ENCODE results near the gene CSNK2A2. TPM values are rescaled to one million over a fixed set of nuclear protein-coding genes. Genes with fewer than 3 reads are reported as not detected.

CSNK2A2 gene
- polyA plus RNA-seq, 12 donors = 61.2 to 209 (median 90.9) TPM

DNA sequence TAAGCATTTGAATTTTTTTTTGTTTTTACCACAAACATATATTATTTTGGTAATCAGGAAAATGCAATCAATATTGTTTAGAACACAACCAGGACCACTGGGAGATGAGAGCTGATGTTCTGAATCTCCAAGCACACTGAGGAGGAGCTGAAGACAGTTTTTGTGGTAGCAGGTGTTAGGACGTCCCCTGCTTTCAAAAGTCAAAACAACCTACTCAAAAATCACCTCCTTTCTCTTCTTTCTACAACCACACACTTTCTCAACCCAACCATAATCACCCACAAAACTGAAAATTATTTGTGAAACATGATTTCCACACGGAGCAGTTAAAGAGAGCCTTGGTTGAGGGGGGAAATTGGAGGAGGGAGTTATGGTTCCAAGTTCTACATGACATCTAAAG, 42.1 kb downstream of the CSNK2A2 start:
- DNase-seq = no peak

DNA sequence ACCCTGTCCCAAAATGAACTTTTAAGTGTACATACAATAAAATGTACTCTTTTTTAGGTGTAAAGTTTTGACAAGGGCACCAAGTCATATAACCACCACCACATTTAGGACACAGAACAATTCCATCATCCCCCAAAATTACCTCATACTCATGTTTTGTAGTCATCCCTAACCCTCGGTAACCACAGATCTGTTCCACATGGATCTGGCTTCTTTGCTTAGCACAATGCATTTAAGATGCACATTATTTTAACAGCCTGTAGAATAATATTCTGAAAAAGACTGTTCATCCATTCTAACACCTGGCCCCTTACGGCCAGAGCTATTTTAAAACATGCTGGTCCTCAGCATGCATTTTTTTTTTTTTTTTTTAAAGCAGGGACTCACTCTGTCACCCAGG, 43.6 kb downstream of the CSNK2A2 start:
- no peak for DNase-seq

DNA sequence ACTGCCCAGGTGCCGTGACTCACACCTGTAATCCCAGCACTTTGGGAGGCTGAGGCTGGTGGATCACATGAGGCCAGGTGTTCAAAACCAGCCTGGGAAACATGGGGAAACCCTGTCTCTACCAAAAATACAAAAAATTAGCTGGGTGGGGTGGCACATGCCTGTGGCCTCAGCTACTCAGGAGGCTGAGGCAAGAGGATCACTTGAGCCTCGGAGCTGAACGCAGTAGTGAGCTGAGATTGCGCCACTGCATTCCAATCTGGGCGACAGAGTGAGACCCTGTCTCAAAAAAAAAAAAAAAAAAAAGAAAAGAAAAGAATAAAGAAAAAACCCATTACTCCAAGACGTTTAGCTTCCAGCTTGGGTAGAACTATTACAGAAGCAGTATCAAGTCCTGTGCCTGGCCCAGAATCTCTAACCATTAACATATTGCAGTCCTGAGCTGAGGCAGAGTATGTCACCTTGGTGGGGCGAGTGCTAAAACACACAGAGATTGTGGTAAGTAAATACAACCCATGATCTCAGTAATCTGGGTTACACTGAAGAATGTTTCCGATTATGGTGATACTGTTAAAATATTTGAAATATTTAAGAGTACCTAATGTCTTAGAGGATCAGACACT, 45.5 kb downstream of the CSNK2A2 start:
- DNase-seq = no peak

DNA sequence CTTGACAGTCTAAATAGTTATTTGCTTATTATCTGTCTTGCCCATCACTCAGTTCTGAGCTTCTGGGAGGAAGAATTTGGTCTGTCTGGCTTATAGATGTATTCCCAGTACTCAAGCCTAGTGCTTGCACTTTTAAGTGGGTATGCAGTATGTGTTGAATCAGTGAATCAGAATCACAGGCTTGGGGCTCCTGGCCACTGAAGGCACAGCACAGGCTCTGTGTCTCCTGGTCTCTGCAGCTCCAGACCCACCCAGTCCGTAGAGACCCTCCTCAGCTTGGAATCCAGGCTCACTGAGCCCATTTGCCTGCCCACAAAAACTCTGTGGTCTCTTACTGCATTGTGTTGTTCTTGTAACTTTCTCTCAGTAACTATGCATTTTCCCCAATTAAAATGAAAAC, 49.4 kb downstream of the CSNK2A2 start:
- DNase-seq = no peak

DNA sequence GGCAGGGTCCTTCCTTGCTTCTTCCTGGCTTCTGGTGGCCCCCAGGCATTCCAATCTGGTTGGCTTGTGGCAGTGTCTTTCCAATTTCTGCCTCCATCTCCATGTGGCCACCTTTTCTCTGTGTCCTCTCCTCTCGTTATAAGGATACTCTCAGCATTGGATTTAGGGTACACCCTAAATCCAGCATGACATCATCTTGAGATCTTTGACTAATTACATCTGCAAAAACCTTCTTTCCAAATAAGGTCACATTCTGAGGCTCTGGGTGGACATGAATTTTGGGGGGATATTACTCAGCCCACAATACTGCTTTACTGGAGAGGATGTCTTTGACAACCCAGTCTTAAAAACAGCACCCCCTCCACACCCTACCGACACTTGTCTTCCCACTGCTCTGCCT, 49.8 kb downstream of the CSNK2A2 start:
- DNase-seq = no peak

DNA sequence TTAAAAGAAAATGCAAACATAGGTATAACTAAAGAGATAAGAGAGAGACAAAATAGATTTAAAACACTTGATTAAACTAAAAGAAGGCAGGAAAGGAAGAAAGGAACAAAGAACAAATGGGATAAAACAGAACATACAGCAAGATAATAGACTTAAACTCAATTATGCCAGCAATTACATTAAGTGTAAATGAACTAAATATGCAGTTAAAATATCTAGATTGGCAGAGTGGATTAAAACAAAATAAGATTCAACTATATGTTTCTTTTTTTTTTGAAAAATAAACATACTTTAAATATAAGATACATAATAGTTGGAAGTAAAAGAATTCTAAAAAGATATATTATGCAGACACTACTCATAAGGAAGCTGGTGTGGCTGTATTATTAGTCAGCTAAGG, 59.1 kb downstream of the CSNK2A2 start:
- DNase-seq = no peak

DNA sequence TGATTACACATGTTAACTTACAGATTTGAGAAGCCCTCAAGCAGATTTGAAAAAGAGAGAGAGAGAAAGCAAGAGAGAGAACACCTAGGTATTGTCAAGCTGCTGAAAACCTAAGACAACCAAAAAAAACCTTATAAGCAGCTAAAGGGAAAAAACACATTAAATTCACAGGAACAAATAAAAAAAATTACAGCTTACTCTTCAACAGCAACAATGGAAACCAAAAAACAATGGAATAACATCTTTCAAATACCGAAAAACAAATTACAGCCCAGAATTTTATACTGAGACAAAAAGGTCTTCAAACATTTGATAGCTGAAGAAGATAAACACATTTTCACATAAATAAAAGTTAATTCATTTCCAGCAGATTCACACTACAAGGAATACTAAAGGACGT, 60.3 kb downstream of the CSNK2A2 start:
- DNase-seq = no peak

DNA sequence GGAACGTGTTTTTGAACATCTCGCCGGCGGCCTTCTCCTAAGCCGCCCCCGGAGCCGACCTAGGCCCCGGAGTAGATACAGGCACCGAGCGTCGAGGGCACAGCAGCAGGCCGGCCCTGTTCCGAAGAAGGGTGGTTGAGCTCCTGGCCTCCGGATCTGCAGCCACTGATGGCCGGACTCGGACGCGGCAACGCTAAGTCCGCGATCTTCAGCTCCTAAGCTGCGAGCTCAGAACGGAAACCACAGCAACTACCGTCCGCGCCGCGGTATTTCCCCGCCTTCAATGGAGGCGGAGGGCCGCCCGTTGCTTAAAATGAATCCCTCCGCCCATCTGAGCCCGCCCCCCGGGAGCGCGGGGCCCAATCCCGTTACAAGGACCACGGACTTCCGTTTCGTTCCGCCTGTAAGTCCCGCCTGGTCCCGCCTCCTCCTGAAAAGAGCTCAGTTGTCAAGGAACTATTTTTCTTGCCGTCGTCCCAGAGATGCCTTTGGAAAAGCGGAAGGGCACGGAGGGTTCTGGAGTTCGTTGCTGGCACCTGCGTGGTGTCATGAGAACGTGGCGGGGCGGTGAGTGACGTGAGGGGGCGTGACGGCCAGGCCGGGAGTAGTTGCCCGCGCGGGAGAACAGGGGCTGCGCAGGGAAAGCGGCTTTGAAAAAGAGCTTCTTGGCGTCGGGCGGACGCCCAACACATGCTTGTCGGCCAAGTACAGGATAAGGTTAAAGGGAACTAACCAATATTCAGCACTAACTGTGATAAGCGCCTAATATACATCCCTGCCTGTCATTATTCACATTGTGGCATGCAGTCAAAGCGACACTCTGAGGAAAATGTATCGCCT, 68.6 kb downstream of the CSNK2A2 start, which contains the start of gene CFAP20:
CFAP20 (minus strand) TSS at position 285 of the 840 bp plus-strand sequence; CDS start at position 19, 266 bp downstream.
- DNase-seq = peak; percentile 98

DNA sequence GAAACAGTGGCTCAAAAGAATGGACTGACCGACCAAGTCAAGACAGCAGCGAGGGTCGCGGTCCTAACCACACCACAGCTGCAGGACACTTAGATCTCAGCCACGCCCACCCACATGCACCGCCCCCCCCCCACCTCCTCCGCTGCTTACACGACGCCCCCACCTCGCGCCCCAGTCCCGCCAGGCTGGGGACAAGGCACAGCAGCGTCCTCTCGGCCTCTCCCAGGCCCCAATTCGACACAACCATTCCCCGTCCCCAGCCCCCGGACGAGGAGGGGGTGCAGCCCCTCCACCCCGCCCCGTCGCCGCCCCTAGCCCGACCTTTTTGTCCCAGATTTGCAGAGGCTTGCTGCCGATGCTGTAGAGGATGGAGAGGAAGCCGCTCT, 69.2 kb downstream of the CSNK2A2 start:
- DNase-seq = peak; percentile 31

DNA sequence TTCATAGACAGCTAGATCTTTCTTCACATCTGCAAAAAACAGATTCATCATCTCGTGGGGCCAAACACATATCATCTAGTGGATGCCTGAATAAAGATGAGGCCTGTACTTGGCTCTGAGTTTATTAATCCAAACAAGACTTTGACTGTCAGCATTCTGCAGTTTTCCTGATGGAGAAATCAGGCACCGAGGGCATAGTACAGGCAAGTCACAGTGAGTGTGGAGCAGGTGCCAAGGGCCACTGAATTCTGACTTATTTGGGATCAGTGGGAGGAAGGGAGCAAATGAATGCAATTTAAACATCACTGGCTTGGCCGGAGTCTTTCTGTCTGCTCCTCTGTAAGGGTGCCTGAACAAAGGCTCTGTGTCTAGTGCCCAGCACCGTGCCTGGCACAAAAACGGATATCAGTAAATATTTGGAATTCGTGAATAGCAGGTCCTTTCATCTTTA, 69.7 kb downstream of the CSNK2A2 start:
- DNase-seq = no peak

DNA sequence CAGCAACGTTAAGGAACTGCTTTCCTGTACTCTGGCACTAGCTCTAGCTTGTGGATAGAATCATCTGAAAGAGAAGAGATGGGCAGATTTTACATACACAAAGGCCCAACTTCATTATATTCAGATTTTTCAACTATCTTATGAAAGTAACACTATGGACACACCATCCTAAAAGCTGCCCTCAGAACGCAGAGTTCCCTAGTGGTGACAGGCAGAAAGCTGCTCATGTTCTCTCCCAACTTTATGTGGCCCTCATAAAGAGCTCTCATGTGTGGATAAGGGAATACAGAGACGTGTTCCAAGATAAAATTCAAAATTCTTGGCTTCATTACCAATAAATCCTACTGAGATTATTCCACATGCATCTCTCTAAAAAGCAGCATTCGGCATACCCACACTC, 70.3 kb downstream of the CSNK2A2 start:
- DNase-seq = no peak

DNA sequence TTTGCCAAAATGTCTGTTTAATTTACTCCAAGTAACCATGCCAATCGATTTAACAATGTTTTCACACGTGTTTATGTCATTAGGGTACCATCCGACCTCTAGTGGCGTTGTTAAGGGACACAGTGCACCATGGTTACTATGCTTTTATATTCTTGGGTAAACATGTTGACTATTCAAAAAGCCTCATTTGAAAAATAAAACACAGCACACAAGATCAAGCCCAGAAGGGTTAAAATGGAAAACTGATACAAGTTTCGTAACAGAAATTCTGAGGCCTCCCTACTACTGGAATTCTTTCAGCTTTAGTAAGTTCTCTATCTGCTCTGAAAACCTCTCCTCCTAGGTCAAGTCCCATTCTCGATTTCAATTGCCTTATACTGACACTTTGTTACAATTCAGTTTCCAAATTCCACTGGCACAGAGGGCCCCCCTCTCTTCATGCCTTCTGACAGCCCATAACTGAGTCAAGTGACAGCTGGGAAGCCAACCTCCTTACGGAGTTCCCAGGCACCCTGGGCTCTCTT, 70.8 kb downstream of the CSNK2A2 start:
- peak; percentile 43 for DNase-seq

DNA sequence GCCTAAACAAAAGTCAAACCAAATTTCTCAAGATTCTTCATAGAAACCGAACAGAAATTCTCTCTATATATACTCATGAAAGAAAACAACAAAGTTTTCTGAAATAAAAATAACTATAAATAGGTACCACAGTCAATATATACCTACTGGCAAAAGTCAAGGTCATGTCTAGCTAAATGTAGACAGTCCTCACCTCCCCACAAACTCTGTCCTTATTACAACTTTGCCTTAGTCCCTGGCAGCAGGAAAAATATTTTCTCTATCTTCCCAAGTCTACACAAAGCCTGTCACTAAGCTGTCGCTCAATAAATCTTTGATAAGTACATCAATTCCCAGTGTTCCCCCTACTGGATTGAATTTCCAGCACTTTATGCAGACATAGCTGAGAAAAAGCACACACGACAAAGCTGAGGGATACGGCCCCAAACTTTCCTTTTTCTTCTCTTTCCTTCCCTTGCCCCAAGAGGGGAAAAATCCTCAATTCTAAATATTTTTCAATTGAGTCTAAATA, 71.4 kb downstream of the CSNK2A2 start:
- no peak for DNase-seq

DNA sequence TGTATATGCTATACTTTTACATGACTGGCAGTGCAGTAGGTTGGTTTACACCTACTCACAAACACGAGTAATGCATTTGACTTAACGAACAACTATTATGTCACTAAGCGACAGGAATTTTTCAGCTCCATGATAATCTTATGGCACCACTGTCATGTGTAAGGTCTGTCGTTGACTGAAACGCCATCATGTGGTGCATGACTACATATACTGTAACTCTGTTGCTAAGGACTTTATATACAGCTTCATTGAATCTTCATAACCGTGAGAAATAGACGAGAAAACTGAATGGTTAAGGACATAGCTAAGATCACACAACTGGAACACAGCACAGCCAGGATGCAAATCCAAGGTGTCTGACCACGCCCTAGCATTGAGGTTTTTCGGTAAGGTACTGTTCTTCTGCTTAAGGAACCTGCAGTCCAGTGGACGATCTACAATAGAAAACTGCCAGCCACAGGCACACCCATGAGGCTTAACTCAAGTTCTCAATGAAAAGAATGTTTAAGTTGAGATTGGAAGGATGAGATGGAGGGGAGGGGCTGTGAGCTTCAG, 72.0 kb downstream of the CSNK2A2 start:
- no peak for DNase-seq

DNA sequence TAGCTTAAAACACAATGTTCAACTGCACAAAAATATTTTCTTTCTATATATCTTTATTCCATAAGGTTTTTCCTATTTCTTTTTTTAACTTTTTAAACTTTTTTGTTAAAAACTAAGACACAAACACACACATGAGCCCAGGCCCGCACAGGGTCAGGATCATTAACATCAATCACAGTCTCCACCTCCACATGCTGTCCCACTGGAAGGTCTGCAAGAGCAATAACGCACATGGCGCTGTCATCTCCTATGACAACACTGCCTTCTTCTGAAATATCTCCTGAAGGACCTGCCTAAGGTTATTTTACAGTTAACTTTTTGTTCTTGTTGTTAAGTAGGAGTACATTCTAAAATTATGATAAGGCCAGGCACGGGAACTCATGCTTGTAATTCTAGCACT, 72.9 kb downstream of the CSNK2A2 start:
- no peak for DNase-seq

DNA sequence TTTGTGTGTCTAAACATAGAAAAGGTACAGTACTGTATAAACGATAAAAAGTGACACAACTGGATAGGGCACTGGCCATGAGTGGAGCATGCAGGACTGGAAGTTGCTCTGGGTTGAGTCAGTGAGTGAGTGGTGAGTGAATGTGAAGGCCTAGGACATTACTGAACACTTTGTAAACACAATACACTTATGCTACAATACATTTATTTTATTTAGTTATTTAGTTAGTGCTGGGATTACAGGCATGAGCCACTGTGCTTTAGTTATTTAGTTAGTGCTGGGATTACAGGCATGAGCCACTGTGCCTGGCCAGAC, 73.3 kb downstream of the CSNK2A2 start:
- DNase-seq = no peak

DNA sequence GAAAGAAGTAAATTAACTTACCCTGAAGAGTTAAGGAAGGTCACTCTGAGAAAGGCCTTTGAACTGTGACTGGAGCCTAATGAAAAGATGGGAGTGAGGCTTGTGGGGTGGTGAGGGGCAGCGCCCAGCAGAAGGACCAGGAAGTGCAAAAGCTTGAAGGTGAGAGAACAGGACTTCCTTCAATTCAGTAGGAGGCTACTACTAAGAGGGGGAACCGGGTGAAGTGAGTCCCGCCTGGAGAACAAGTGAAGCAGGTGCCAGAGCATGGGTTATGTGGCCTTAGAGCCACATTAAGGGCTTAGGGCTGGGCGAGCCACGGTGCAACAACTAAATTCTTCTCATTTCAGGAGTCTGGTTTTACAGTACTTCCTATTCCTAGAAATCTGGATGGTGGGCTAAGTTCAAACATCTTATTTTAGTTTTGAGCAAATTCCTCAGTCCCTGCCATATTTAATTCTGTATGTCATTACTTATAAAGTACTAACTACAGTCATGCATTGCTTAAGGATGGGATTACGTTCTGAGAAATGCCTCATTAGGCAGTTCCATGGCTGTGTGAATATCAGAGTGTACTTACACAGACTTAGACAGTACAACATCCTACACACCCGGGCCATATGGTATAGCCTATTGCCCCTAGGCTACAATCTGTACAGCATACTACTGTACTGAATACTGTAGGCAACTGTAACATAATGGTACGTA, 73.9 kb downstream of the CSNK2A2 start:
- no peak for DNase-seq

DNA sequence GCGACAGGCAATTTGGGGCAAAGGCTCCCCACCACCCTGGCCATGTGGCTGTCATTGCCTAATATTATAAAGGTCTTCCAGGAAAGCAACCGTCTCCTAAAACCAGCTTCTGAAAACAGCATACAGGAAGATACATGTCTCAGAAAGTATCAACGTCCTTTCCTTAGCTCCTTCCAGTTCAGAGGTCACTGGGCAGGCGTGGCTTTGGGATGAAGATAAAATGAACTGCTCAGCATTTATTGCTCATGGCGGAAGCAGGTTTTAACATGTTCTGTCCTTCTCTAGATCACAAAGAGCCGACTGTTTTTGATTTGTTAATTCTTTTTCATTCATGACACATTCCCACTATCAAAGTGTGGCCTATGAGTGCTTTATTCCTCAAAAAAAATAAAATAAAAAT, 76.8 kb downstream of the CSNK2A2 start:
- DNase-seq = no peak

DNA sequence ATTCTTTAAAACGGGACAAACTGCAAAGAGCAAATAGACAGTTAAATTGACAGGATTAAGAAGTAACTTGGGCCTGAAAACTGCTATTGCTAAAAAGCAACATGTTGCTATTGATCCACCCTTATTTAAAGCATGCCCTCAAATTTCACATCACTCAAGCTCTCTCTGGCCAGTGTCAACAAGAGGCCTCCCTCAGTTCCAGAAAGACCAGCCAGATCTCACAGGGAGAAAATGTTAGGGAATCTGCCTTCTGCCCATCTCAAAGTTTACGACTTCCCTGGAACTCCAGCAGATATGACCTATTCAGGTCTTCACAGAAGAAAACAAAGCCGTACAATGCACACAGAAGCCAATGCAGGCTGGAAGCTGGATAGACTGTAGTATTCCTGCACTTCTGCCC, 77.7 kb downstream of the CSNK2A2 start:
- no peak for DNase-seq

DNA sequence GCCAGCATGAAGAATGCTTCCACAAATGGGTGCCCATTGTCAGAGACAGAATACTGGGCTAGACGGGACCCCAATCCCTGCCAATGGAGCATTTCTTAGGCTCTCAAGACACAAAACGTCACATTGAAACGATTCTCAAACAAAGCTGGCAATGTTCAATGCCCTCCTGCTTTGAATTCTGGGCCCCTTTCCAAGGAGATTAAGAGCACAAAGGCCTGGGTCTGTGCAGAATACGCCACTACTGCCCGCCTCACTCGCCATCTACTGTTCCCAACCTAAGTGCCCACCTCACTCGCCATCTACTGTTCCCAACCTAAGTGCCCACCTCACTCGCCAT, 78.4 kb downstream of the CSNK2A2 start:
- DNase-seq = no peak

DNA sequence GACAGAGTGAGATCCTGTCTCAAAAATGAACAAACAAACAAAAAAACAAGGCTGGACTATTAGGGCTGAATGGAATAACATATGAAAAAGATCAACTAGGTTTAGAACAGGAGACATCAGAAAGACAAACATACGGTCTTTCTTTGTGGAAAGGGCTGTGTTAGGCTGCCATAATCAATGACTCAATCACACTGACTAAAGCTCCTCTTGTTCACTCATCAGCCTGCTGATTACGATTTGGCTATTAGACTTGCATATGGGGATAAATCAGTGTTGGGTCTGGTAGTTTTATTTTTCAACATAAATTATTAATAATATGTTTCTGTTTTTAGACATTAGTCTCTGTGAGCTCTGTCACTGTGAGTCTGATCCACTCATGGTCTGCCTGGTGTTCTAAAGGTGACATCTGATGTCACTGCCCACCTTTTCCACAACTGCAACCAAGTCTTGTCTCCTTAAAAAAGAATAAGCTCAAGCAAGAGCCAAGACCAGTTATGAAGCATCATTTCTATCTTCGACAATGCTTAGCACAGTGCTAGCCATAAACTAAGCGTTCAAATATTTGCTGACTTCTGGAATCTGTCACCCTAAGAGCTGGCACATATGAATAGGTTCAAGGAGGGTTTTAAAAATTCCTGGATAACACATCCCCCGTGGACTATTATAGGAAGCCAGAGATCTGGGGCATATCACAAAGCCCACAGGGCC, 79.0 kb downstream of the CSNK2A2 start:
- DNase-seq = no peak

DNA sequence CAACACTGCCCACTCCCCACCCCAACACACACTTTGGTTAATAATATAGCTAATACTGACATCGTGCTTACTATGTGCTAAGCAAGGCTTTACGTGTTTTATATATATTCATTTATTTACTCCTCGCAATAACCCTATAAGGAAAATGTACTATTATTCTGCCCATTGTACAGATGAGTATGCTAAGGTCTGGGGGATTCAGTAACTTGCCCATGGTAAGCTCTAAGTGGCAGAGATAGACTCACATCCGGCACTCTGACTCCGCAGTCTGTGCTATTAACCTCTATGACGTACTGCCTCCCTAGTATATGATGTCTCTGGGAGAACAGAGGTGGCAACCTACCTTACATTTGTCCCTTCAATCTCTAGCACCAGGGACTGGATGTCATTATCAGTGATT, 81.4 kb downstream of the CSNK2A2 start:
- no peak for DNase-seq
